ENCODE results near the gene NDFIP1.
A peak's percentile ranks its signal among the peaks of the same experiment; 100 is the strongest.

Gene NDFIP1, protein sequence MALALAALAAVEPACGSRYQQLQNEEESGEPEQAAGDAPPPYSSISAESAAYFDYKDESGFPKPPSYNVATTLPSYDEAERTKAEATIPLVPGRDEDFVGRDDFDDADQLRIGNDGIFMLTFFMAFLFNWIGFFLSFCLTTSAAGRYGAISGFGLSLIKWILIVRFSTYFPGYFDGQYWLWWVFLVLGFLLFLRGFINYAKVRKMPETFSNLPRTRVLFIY

DNA sequence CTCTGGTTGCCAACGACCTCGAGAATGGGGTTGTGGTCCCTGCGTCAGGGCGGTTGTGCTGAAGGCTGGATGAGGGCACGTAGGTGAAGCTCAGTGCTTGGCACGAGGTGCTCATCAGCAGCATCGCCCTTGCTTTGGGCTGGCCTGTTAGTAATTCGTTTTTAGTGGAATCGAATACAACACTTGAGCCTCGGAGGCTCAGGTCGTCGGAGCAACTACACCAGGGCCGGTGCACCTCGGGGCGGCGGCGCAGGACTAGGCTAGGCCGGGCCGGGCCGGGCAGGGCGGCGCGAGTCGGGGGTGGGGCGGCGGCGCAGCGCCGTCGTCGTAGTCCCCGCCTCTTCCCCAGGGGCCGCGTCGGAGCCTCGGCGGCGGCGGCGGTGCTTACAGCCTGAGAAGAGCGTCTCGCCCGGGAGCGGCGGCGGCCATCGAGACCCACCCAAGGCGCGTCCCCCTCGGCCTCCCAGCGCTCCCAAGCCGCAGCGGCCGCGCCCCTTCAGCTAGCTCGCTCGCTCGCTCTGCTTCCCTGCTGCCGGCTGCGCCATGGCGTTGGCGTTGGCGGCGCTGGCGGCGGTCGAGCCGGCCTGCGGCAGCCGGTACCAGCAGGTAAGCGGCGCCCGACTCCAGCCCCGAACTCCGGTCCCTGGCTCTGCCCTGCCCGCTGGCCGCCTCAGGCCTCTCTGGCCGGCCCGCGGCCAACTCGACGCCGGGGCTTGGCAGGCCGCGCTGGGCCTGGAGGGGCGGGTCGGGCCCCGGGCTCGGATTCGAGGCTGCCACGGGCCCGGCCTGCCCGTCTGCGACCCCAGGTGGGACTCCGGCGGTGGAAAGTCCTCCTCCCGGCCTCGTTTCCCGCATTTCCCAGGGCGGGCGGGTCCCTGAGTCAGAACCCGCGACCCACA, at the start of gene NDFIP1:
NDFIP1 (plus strand) TSS at position 348 of the 899 bp plus-strand sequence; CDS start at position 544, 196 bp downstream.
- ATAC-seq: peak; percentile 93

DNA sequence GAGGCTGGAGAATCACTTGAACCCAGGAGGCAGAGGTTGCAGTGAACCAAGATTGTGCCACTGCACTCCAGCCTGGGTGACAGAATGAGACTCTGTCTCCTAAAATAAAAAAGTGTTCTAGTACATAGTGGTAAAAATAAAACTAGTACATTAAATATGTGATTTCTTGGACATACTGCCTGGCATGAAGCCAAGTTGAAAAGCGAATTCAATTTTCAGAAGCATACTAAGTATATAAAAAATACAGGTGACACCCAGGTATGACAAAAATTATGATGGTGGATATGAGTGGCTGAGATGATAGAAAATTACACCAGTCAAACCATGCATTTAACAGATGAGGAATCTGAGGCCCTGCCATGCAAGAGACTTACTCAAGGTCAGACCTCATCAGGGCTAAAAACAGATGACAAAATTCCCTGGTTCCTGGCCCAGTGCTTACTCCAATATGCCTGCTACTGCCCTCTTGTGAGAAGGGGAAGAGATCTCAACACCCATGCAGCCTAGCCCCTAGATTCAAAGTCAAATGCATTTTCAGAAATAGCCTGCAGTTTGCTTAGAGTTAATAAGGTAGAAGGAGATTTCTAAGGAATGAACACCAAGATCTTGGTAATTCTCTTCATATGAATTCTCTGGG, 49.2 kb upstream of the NDFIP1 start:
- no peak for ATAC-seq

DNA sequence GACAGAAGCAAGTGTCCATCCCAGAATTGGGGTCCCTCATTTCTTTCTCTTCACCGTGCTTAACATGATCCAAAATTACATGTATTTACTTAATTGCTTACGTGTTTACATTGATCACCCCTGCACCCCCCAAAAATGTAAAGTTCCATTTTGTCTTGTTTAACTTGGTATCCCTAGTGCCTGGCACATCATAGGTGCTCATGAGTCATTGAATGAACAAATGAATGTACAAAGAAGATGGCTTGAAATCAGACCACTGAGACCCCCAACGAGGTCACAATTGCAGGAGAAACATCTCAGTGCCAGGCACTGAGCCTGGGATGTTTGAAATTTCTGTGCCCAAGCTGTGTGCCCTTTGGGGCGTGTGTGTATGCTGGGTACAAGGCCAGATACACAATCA, 45.2 kb upstream of the NDFIP1 start:
- ATAC-seq: peak in 1 of 2 donors; percentile 27

DNA sequence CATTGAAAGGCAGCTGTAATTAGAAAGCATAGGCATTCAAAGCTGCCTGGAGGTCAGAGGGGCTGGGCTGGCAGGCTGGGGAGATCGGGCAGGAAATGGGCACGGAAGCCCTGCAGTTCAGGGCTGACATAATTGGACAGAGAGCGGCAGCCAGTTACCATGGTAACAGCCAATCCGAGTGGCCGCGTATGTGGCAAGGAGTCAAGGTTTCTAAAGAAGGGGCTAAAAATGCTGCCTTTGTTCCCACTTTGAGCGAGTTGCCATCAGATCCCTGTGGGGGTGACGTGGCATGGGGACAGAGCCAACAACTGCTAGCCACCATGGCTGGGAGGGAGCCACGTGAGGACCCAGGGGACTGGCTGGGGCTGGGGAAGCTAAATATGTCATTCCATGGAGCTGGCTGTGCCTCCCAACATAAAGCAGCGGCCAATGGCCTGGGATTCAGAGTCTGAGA, 44.7 kb upstream of the NDFIP1 start:
- peak; percentile 55 to 58 for ATAC-seq

DNA sequence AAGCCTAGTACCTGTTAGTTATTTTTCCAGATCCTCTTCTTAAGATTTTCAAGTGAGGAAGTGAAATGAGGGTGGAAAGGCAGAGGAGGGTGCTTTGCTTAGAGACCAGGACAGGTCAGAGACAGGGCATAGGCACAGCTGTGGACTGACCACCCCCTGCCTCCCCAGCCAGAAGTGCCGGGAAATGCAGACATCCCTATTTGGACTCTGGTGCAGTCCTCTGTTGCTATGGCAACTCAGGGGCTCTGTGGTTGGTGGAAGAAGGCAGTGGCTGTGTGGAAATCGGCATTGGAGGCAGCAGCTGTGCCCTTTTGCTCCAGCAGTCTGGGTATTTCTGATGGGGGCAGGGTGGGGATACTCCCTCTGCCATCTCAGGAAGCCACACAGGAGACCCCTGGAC, 43.3 kb upstream of the NDFIP1 start:
- no peak for ATAC-seq

DNA sequence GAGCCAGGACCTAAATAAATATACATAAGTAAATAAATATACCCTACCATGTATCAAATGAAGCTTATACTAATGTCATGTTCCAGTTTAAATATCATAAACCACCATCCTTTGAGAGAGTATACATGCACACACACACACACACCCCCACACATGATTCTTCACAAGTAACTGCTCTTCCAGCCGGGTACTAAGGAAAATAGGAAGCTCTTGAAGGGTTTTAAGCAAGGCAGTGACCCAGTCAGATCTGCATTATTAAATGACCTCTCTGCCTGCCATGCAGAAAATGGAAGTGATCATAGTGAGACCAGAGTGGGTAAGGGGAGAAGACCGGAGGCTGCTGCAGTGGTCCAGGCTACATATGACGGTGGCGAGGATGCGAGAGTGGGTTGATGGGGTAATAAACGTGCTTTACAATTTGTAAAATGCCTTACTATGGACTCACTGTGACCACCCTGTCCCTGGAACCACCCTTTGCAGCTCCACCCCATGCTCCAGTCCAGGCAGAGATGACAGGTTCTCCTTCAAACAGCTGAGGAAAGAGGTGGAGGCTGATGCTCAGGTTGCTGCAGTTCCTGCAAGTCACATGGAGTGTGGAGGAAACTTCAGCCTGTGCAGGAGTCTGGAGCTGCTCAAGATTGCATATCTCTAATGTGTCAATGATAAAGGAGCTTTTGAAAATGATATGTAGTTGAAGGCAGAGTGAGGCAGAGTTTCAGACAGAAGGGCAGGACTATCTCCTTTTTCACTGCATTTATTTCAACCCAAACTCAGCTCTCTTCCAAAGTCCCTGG, 38.8 kb upstream of the NDFIP1 start:
- ATAC-seq: no peak

DNA sequence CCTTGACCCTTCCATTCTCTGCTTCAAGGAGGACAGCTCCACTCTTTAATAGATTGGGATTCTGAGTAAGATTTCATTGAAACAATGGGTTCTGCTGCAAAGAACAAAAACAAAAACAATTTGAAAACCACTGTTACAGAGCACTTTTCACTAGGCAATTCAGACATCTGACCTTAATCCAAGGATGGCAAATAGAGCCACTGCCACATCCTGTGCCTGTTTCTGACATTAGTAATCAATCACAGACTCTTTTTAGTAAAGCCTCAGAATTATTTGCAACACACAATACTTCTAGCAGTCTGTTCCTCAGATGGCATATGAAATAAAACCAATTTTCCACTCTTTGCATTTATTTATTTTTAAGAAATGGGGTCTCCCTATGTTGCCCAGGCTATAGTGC, 37.8 kb upstream of the NDFIP1 start:
- no peak for ATAC-seq

DNA sequence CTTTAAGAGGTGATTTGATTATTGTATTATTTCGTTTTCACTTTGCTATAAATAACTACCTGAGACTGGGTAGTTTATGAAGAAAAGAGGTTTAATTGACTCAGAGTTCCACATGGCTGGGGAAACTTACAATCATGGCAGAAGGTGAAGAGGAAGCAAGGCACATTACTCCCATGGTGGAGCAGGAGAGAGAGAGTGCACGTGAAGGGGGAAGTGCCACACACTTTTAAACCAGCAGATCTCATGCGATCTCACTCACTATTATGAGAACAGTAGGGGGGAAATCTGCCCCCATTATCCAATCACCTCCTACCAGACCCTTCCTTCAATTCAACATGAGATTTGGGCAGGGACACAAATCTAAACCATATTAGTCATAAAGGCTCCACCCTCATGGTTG, 36.1 kb upstream of the NDFIP1 start:
- peak; percentile 38 to 42 for ATAC-seq

DNA sequence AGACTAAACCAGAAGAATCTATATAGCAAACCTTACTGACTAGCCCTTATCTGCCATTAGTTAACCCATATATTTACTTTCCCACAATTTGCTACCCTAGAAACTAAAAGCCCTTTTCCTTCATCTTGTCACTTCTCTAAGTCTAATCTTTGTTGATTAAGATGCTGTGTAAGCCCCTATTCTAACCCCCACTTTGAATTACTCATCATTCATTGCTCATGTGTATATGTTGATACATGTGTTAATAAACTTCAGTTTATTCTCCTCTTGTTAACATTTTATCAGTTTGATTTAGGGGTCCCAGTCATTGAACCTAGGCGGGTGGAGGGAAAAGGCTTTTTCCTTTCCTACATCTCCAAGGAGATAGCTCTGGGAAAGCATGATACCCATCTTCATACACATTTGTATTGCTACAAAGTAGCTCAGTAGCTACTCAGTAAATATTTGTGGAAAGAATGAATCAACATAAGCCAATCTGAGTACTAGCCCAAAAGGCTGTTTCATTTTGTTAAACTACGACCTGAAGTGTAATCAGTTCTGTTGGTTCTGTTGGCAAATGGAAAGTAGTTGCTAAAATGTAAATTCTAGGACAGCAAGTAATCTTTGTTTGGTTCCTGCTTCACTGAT, 35.1 kb upstream of the NDFIP1 start:
- peak; percentile 61 to 62 for ATAC-seq

DNA sequence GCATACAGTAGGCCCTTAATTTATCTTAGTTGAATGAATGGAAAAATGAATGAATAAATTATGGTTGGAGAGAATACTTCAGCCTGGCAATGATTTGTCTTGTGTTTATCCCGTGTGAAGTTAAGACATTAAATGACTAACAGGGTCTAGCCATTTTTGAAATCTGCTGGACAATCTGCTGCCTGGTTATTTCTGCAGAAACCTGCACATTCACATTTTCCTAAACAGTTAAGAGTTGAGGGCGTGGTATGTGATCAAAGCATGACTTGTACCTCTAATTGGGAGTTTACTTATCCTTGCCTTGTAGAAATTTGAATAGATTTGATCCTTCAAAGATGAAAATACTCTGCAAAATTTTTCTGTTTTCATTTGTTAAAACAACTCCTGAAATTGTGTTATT, 34.6 kb upstream of the NDFIP1 start:
- peak; percentile 37 to 54 for ATAC-seq

DNA sequence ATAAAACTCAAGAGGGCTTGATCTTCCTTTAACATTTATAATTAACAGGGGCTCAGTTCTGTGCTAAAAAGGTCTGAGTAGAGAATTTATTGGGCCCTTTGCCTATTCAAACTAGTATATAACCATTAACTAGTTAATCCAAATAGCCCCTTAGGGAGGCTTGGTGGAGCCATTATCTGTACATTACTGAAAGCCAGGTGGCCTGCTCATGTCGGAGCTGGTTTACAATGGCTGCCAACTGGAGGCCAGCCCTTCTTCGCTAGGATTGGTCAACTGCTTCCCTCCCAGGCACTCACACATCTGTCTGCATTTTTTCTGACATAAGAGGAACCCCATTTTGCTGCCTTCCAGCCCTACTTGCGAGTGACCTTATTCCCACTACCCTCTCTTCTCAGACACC, 30.4 kb upstream of the NDFIP1 start:
- ATAC-seq: no peak

DNA sequence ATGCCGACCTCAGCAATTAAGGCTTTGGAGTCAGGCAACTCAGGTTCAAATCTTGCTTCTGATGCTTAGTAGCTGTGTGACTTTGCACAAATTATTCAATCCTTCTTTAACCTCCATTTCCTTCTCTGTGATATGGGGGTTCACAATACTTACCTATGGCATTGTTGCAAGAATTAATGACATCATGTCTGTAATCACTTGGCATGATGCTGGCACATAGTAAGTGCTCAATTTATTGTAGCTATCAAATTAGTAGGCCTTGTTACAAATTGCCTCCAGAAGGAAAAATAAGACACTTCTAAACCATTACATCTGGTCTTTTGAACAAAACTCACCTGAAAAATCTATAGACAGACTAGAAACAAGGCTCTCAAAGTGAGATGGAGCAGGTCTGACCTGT, 29.9 kb upstream of the NDFIP1 start:
- ATAC-seq: no peak

DNA sequence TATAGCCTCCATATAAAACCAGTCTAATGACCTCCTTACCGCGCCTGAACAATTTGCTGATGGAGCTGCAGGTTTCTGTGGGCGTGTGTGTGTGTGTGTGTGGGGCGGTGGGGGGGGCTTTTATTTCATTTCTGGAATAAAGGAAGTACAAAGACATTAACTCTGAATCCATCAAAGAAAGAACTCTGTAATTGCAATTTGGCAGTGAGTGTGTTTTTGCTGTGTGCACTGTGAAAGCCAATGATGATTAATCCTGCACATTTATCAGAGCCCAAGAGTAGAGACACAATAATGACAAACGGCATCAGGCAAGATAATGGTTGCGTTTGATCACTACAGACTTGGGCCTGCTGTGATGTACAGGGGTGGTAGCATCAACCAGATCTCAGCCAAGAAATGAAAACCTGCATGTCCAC, 29.3 kb upstream of the NDFIP1 start:
- ATAC-seq: no peak

DNA sequence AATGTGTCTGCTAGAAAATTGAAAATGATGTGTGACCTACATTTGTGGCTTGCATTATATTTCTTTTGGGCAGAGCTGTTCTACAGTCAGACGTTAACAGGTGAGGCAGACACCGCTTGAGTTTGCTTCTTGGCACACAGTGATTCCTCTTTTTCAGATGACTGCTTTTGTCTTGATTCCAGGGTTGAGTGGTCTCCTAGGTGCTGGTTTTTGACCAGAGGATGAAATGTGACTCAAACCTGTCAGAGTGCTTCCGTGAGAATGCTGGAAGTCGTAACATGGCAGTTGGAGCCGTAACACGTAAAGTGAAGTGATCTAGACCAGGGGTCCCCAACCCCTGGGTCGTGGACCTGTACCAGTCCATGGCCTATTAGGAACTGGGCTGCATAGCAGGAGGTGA, 28.3 kb upstream of the NDFIP1 start:
- no peak for ATAC-seq

DNA sequence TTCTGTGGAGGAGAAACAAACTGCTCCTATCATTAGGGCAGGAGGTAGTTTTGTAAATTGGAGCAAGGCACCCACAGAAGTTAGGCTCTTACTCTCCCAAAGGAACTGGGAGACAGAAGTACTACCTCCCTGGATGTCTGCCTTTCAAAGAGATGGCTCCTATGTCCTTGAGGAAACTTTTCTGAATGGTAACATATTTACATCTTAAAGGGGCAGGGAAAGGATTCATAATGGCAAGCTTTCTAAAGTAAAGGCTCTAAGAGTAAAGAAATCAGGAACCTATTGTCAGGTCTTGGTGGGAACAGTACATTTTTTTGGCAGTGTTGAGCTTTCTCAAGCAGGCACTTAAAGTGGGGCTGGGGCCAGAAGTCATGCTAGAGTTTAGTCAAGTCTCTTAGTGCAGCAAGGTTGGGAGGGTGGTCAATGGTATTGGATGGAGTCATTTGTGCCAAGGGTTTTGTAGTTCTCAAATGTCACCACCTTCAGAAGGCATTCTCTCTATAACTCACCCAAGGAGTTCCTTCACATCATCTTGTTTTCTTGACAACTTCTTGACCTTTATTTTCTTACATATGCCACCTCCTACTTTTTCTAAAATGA, 26.3 kb upstream of the NDFIP1 start:
- ATAC-seq: peak in 1 of 2 donors; percentile 43

DNA sequence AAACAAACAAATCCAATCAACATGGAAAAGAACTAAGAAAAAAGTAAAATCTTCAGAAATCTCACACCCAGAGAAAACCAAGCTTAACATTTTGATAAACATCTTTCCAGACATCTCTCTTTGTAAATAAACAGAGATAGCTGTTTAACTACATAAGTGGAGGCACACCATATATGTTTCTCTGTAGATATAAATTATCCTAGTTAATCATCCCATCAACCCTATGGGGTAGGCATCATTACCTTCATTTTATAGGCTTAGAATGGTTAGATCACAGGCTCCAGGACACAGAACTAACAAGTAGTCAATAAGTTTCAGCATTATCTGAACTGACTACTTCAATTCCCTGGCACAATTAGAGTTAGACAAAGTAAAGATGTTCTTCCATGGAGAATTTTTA, 22.4 kb upstream of the NDFIP1 start:
- ATAC-seq: no peak

DNA sequence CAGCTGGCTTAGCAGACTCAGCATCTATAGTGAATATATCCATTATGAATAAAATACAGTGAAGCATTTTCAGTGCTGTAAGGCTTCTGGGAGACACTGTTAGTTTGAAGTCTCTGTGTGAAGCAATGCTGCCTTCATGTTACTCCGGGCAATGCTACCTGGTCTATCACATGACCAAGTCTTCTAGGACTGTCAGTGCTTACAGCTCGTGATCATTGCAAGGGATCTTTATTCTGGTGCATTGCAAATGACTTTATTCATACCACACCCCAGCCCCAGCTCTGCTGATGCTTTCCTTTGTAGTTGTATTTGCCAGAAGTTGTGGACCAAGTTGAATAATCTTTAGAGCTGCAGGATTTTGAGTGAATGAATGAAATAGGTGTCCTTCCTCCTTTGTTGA, 21.9 kb upstream of the NDFIP1 start:
- ATAC-seq: no peak

DNA sequence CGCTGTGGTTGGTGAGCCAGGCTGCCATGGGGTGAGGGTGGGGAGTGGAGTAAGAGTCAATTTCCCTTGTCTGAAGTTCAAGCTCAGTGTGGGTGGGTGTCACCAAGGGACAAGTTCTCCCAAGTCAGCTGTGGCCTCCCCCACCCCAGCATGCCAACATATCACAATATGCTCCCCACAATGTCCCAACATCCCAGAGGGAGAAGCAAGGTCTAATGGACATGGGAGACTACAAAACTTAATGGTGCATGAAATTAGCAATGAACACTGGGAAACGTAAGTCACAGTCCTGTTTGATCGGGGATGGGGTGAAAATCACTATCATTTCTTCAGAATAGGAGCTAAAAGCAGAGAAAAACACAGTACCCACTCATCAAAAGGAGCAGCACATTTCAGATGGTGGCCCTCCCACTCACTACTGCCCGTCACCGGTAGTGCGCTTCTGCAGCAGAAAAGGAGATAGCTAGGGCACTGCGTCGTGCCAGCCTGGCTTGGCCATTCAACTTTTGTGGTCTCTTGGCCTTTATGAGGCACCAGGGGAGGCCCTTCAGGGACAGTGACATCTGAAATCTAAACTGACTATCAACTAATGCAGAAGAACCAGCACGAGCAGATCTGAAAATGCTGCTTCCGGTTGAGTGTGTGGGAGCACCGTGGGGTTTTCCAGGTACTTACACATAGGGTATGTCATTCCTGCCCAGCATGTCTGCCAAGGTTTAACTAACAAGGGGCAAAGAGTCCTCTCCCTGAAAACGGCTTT, 20.5 kb upstream of the NDFIP1 start:
- peak; percentile 91 to 92 for ATAC-seq

DNA sequence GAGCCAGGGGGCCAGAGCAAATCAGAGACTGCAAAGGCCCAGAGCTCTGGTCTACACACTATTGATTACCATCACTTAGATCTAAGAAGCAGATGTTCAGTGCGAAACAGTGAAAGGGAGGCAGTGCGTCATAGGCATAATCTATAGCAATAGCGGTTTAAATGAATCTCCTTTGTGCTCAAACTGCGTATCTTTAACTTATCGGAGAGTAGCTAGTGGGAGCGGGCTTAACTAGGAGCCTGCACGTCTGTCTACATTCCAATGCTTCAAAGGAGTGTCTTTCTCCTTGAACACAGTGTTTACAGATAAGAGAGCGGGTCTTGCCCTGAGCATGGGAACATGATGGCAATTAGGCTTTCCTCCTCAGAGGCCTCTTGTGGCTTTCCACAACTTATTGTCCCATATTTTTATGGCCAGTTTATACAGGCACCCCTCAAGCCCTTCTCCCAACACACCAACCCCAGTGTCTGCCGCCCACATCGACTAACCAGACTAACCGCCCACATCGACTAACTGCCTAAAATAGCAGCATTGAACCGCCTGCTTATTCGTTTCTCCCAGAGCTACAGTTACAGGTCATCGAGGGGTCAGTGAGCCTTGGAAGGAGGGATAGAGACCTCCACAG, 19.6 kb upstream of the NDFIP1 start:
- peak; percentile 44 to 52 for ATAC-seq

DNA sequence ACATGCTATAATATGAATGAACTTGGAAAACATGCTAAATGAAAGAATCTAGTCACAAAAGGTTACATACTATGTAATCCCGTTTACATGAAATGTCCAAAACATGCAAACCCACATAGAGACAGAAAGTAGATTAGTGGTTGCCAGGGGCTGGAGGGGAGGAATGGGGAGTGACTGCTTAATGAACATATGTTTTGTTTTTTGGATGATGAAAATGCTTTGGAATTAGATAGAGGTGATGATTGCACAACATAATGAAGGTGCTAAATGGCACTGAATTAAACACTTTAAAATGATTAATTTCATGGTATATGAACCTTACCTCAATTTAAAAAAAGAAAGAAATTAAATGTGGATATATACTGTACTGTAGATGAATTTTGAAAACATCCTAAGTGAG, 17.6 kb upstream of the NDFIP1 start:
- ATAC-seq: no peak

DNA sequence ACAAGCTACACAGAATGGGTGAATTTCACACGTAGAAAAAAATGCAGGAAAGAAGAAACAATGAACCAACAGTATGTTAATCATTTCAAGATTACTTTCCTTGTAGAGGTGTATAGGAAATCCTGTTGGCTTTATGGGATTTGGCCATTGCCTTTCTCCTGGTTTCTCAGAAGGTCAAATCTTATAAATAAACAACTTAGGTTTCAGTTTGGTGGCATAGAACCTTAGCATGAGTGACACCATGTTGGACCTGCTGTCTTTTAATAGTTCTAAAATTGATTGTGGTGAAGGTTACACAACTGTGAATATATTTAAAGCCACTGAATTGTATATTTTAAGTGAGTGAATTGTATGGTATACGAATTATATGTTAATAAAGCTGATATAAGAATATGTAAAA, 16.7 kb upstream of the NDFIP1 start:
- no peak for ATAC-seq

All from activated CD4-positive, CD25-positive, alpha-beta regulatory T cell treated with anti-CD3 and anti-CD28 coated beads, Interleukin-2, amount 50 U/mL, for 24 hours (primary cell).